IPS-20b (cell line): ENCODE measurements around the gene SPINDOC.
A peak's percentile ranks its signal among the peaks of the same experiment; 100 is the strongest.

ENCODE experiments used
- H3K27ac ChIP-seq: one replicate; pipeline ENCODE4 v1.5.1; 2013; ENCODE audit warnings: low read length
- H3K27me3 ChIP-seq: 2 replicates; pipeline ENCODE4 v1.6.1; 2013; ENCODE audit warnings: mild to moderate bottlenecking, low read length, inconsistent platforms; ENCODE audit not compliant: insufficient read depth
- H3K36me3 ChIP-seq: 2 replicates; pipeline ENCODE4 v1.6.1; 2013; ENCODE audit warnings: low read depth, mild to moderate bottlenecking, inconsistent platforms, low read length, moderate library complexity; ENCODE audit not compliant: insufficient read depth
- H3K4me1 ChIP-seq: 2 replicates; pipeline ENCODE4 v1.6.1; 2013; ENCODE audit warnings: mild to moderate bottlenecking, control low read depth, inconsistent platforms, low read length, moderate library complexity; ENCODE audit not compliant: insufficient read depth
- H3K4me3 ChIP-seq: 2 replicates; pipeline ENCODE4 v1.5.1; 2013; ENCODE audit warnings: mild to moderate bottlenecking, low read length, inconsistent platforms
- H3K9ac ChIP-seq: 2 replicates; pipeline ENCODE4 v1.6.1; 2013; ENCODE audit warnings: low read depth, mild to moderate bottlenecking, inconsistent platforms, low read length, moderate library complexity
- H3K9me3 ChIP-seq: 2 replicates; pipeline ENCODE4 v1.6.1; 2013; ENCODE audit warnings: mild to moderate bottlenecking, low read depth, low read length, inconsistent platforms; ENCODE audit not compliant: insufficient read depth

Gene SPINDOC

GRCh38 chr11:63866211-63866610 is 53.0 kb downstream of the SPINDOC start:
- no peaks in the 10 kb centered on the region for H3K9me3 ChIP-seq
- H3K4me3 ChIP-seq, result no peak overlapping the region
- peaks cover 7% of the 10 kb centered on the region; the same call in 1 of the 2 replicates for H3K4me1 ChIP-seq
- H3K9ac ChIP-seq, result no peak overlapping the region
- H3K27me3 ChIP-seq, result no peaks in the 10 kb centered on the region
- H3K27ac ChIP-seq, result no peak overlapping the region
- peaks cover 6% of the 10 kb centered on the region; the same call in 1 of the 2 replicates for H3K36me3 ChIP-seq

GRCh38 chr11:63867511-63867910 is 54.3 kb downstream of the SPINDOC start:
- H3K4me3 ChIP-seq, result no peak overlapping the region
- H3K27me3 ChIP-seq, result no peaks in the 10 kb centered on the region
- no peak overlapping the region for H3K27ac ChIP-seq
- H3K9me3 ChIP-seq, result no peaks in the 10 kb centered on the region
- H3K4me1 ChIP-seq, result peaks cover 14% of the 10 kb centered on the region
- H3K36me3 ChIP-seq, result 0 out of 2 replicates have a peak, but pooled peaks cover 3% of the 10 kb centered on the region
- H3K9ac ChIP-seq, result no peak overlapping the region

- no peak overlapping the region for H3K9ac ChIP-seq
- no peak overlapping the region for H3K27ac ChIP-seq
Observed at GRCh38 chr11:63868399-63869064, 55.3 kb downstream of the SPINDOC start.

GRCh38 chr11:63869171-63869591 is 55.9 kb downstream of the SPINDOC start:
- no peaks in the 10 kb centered on the region for H3K9me3 ChIP-seq
- H3K27me3 ChIP-seq, result no peaks in the 10 kb centered on the region
- no peak overlapping the region; the same call in 1 of the 2 replicates for H3K9ac ChIP-seq
- H3K4me3 ChIP-seq, result no peak overlapping the region
- peaks cover 18% of the 10 kb centered on the region for H3K4me1 ChIP-seq
- H3K27ac ChIP-seq, result no peak overlapping the region
- 0 out of 2 replicates have a peak, but pooled peaks cover 3% of the 10 kb centered on the region for H3K36me3 ChIP-seq

More at GRCh38 chr11:63868399-63869064, 55.3 kb downstream of the SPINDOC start:
- H3K9me3 ChIP-seq, result no peaks in the 10 kb centered on the region
- H3K36me3 ChIP-seq, result 0 out of 2 replicates have a peak, but pooled peaks cover 3% of the 10 kb centered on the region
- no peaks in the 10 kb centered on the region for H3K27me3 ChIP-seq
- no peak overlapping the region for H3K4me3 ChIP-seq
- peaks cover 18% of the 10 kb centered on the region for H3K4me1 ChIP-seq

GRCh38 chr11:63869683-63870082 is 56.4 kb downstream of the SPINDOC start:
- H3K27me3 ChIP-seq, result no peaks in the 10 kb centered on the region
- H3K9ac ChIP-seq, result peak overlapping the region; percentile 12; the same call in 1 of the 2 replicates
- 0 out of 2 replicates have a peak, but pooled peaks cover 3% of the 10 kb centered on the region for H3K36me3 ChIP-seq
- H3K27ac ChIP-seq, result no peak overlapping the region
- H3K4me3 ChIP-seq, result no peak overlapping the region
- no peaks in the 10 kb centered on the region for H3K9me3 ChIP-seq
- H3K4me1 ChIP-seq, result peaks cover 18% of the 10 kb centered on the region

GRCh38 chr11:63870351-63871140 is 57.3 kb downstream of the SPINDOC start:
- H3K27ac ChIP-seq, result no peak overlapping the region
- H3K9ac ChIP-seq, result no peak overlapping the region

GRCh38 chr11:63871962-63872799 is 58.9 kb downstream of the SPINDOC start:
- H3K27ac ChIP-seq, result no peak overlapping the region
- H3K9me3 ChIP-seq, result no peaks in the 10 kb centered on the region
- 0 out of 2 replicates have a peak, but pooled peaks cover 3% of the 10 kb centered on the region for H3K36me3 ChIP-seq
- peaks cover 16% of the 10 kb centered on the region for H3K4me1 ChIP-seq
- no peak overlapping the region for H3K9ac ChIP-seq
- no peaks in the 10 kb centered on the region for H3K27me3 ChIP-seq
- H3K4me3 ChIP-seq, result no peak overlapping the region

More at GRCh38 chr11:63870351-63871140, 57.3 kb downstream of the SPINDOC start:
- Histone ChIP-seq H3K27me3 (no peaks in the 10 kb centered on the region), H3K4me1 (peaks cover 18% of the 10 kb centered on the region), H3K36me3 (0 out of 2 replicates have a peak, but pooled peaks cover 3% of the 10 kb centered on the region), H3K4me3 (no peak overlapping the region), H3K9me3 (no peaks in the 10 kb centered on the region)

- Histone ChIP-seq H3K36me3 (0 out of 2 replicates have a peak, but pooled peaks cover 3% of the 10 kb centered on the region), H3K9me3 (no peaks in the 10 kb centered on the region), H3K27ac (no peak overlapping the region), H3K4me1 (peaks cover 14% of the 10 kb centered on the region), H3K4me3 (no peak overlapping the region), H3K9ac (no peak overlapping the region), H3K27me3 (no peaks in the 10 kb centered on the region)
Observed at GRCh38 chr11:63872800-63873197, 59.5 kb downstream of the SPINDOC start.

- Histone ChIP-seq H3K36me3 (0 out of 2 replicates have a peak, but pooled peaks cover 3% of the 10 kb centered on the region), H3K9ac (no peak overlapping the region), H3K4me3 (no peak overlapping the region), H3K9me3 (no peaks in the 10 kb centered on the region), H3K27ac (no peak overlapping the region), H3K4me1 (peaks cover 15% of the 10 kb centered on the region), H3K27me3 (no peaks in the 10 kb centered on the region)
Observed at GRCh38 chr11:63873311-63873710, 60.1 kb downstream of the SPINDOC start.

GRCh38 chr11:63874511-63874910 is 61.3 kb downstream of the SPINDOC start:
- no peak overlapping the region for H3K27ac ChIP-seq
- no peaks in the 10 kb centered on the region for H3K27me3 ChIP-seq
- H3K9me3 ChIP-seq, result no peaks in the 10 kb centered on the region
- peaks cover 19% of the 10 kb centered on the region for H3K4me1 ChIP-seq
- H3K36me3 ChIP-seq, result 0 out of 2 replicates have a peak, but pooled peaks cover 3% of the 10 kb centered on the region
- H3K9ac ChIP-seq, result no peak overlapping the region
- H3K4me3 ChIP-seq, result no peak overlapping the region

GRCh38 chr11:63875506-63876065 is 62.3 kb downstream of the SPINDOC start:
- no peaks in the 10 kb centered on the region for H3K9me3 ChIP-seq
- H3K4me1 ChIP-seq, result peaks cover 29% of the 10 kb centered on the region
- H3K27ac ChIP-seq, result no peak overlapping the region
- no peaks in the 10 kb centered on the region for H3K36me3 ChIP-seq
- H3K9ac ChIP-seq, result no peak overlapping the region
- H3K4me3 ChIP-seq, result no peak overlapping the region
- H3K27me3 ChIP-seq, result no peaks in the 10 kb centered on the region
